SK-N-SH treated with all-trans-retinoic acid at 6 μM for 48 hours (cell line): ENCODE data around the gene SFXN1.

Experiments used
- SNAI2 ChIP-seq: fragments of 250-450 bp; sonication (Bioruptor Pico); IDR thresholded peaks from 2 replicates; pipeline ENCODE4 v1.5.0; 2020; ENCODE audit warnings: mild to moderate bottlenecking, moderate library complexity
- TF ChIP-seq, protein P1 (sequence below): fragments of 250-450 bp; sonication (Bioruptor Pico); IDR thresholded peaks from 2 replicates; pipeline ENCODE4 v1.5.1; 2021; ENCODE audit warnings: mild to moderate bottlenecking, moderate library complexity
- TF ChIP-seq, protein P2 (sequence below): fragments of 250-450 bp; sonication (Bioruptor Pico); IDR thresholded peaks from 2 replicates; pipeline ENCODE4 v1.8.0; 2020; ENCODE audit warnings: mild to moderate bottlenecking, moderate library complexity, borderline replicate concordance

GRCh38 chr5:175501759-175502158 lies 23.4 kb downstream of the SFXN1 start:
- TF ChIP-seq, protein P1, sequence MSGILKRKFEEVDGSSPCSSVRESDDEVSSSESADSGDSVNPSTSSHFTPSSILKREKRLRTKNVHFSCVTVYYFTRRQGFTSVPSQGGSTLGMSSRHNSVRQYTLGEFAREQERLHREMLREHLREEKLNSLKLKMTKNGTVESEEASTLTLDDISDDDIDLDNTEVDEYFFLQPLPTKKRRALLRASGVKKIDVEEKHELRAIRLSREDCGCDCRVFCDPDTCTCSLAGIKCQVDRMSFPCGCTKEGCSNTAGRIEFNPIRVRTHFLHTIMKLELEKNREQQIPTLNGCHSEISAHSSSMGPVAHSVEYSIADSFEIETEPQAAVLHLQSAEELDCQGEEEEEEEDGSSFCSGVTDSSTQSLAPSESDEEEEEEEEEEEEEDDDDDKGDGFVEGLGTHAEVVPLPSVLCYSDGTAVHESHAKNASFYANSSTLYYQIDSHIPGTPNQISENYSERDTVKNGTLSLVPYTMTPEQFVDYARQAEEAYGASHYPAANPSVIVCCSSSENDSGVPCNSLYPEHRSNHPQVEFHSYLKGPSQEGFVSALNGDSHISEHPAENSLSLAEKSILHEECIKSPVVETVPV (CRISPR knock-in tag): no peak
- TF ChIP-seq, protein P2, sequence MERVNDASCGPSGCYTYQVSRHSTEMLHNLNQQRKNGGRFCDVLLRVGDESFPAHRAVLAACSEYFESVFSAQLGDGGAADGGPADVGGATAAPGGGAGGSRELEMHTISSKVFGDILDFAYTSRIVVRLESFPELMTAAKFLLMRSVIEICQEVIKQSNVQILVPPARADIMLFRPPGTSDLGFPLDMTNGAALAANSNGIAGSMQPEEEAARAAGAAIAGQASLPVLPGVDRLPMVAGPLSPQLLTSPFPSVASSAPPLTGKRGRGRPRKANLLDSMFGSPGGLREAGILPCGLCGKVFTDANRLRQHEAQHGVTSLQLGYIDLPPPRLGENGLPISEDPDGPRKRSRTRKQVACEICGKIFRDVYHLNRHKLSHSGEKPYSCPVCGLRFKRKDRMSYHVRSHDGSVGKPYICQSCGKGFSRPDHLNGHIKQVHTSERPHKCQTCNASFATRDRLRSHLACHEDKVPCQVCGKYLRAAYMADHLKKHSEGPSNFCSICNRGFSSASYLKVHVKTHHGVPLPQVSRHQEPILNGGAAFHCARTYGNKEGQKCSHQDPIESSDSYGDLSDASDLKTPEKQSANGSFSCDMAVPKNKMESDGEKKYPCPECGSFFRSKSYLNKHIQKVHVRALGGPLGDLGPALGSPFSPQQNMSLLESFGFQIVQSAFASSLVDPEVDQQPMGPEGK (CRISPR knock-in tag): no peak
- no peak for TF ChIP-seq SNAI2 (CRISPR knock-in tag)
